GM21723 (cell line): ENCODE measurements around the gene DIAPH3.
"Not testable (repeated sequence)": the region's sequence is repeated elsewhere in the genome, so short reads cannot be mapped to it uniquely, and the experiment has no call there.

Experiments
- ATAC-seq: cut with Tn5 transposase; IDR thresholded peaks from one replicate; pipeline ENCODE4 v1.9.1; 2021; ENCODE audit warnings: mild to moderate bottlenecking, moderate library complexity; ENCODE audit not compliant: unreplicated experiment

The DIAPH3 gene

DNA sequence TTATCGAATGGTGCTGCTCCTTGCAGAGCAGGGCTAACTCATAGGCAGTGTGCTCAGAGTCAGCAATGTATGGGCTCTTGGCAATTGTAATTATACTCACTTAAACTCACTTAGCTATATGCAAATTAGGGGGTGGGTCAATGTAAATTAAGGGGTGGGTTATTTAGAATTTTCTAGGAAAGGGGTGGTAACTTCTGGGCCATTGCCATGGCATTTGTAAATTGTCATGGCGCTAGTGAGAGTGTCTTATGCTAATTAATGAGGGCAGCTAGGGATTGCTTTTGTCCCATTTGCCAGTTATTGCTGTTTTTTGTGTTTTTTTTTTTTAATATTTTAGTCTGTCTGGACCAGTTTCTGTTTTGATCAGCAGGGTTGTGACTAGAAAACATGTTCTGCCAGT lies 68.4 kb downstream of the DIAPH3 start:
- ATAC-seq = no peak

DNA sequence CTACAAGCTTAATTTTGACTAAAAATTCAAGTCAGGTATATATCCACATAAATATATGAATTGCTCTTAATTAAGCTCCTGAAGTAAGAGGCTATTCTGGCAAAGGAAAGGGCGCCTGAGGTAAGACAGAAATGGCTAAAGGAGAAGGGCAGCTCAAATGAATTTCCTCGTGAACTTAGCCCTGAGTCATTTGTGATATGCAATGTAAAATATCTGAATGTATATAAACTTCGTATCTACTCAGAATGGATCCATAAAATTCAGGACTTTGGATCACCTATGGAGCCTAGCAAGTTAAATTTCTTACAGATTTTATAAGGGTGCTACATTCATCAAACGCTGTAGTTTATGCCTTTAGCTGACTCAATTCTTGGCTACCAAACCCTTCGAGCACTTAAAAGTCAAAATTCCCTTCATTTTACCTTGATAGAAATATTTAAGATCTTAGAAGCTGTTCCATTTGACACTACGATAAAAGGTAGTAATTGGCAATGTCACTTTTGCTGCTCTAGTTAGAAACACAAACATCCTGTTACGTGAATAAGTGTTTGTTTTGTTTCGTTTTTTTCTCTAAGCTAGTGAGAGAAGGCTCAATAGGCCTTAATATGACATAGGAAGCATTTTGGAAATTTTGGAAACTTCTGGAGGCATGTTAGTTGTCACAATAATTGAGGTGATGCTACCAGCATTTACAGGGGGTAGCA lies 69.2 kb downstream of the DIAPH3 start:
- no peak for ATAC-seq

DNA sequence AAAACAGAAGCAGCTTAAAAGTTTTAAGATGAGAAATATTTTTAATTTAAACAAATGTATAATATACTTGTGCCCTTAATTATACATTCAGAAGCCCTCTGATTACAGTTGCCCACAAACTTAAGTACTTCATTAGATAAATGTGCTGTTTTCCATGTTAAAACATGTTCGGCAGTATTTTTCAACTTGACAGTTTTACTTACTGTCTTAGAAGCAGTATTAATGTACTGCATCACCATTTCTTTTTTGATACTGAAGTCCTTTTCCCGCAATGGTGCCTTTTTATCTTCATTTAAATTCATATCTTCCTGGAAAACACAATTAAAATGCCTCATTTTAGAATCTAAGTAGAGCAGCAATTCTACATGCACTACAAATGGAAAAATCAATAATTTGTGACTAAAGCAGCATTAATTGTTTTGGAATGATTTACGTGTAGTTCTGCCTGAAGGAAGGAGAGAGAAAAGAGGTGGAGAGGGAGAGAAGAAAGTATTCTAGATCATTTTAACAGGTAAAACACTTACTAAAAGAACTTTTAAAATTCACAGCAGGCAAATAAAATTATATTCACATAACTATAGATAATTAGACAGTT lies 70.2 kb downstream of the DIAPH3 start:
- ATAC-seq = no peak

DNA sequence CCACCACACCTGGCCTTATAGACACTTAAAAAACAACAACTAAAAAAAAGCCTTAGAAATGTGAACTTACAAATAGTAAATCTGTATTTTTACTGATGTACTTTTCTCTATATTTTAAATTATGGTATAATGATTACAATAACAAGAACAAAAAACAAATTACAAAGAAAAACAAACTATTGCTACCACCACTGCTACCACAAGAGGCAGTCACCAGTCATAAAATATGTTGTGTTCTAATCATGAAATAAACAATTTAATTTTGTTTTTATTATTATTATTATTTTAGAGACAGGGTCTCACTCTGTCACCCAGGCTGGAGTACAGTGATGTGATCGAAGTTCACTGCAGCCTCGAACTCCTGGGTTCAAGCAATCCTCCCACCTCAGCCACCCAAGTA lies 72.2 kb downstream of the DIAPH3 start:
- no peak for ATAC-seq

DNA sequence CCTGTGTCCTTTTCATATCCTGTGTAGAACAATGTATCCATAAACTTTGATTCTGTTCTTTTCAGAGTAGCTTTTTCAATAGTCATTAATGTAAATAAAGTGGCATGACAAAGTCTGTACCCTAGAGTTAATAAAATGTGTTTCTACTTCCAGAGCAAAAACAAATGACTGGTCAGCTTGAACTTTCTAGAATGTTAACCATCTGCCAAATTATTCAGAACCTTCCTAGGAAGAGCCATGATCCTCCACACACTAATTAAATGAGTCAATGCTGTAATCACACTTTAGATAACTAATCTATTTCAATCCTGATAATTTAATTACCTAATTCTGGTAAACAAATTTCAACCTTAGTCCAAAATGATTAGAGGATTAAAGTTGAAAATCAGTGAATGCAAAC lies 73.2 kb downstream of the DIAPH3 start:
- ATAC-seq = no peak

DNA sequence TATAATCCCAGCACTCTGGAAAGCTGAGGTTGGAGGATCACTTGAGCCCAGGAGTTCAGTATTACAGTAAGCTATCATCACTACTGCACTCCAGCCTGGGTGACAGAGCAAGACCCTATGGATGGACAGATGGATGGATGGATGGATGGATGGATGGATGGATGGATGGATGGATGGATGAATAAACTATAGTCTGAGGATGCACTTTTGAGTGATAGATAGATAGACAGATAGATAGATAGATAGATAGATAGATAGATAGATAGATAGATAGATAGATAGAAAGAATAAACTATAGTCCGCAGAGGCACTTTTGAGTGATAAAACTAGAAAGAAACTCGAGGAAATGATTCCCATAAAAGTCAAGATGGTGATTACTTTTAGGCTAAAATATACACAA lies 79.9 kb downstream of the DIAPH3 start:
- ATAC-seq = not testable (repeated sequence)

DNA sequence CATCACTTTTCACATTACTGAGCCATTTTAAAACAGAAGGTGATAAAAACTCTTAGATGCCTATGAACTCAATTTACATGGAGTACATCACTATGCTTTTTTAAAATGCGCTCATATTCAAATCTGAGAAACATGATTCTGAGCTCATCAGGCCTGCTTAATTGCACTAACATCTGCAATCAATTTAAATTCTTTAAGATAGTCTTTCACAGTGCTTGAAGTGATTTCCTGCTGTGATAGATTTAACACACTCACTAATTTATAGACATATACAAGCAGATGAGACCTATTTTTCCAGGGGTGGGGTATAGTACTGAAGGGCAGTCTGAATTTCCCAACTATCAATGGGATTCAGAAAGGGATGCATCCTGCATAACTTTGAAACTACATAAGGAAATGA lies 82.9 kb downstream of the DIAPH3 start:
- ATAC-seq = no peak

DNA sequence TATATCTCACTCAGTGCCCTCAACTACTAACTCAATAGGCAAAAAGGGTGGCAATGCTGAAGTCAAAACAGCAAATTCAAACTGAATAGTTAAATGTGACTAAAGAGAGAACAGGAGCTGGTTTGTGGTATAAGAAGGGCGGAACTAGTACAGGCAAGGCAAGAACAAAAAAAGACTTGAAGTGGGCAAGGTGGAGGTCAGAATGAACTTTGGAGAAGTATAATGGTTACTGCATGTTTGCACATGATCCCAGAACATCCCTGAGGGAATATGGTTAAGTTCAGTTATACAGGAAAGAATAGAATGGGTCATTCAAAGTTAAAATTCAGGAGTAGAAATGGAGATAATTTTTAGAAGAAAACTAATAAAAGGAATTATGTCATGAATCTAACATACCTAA lies 85.5 kb downstream of the DIAPH3 start:
- no peak for ATAC-seq

DNA sequence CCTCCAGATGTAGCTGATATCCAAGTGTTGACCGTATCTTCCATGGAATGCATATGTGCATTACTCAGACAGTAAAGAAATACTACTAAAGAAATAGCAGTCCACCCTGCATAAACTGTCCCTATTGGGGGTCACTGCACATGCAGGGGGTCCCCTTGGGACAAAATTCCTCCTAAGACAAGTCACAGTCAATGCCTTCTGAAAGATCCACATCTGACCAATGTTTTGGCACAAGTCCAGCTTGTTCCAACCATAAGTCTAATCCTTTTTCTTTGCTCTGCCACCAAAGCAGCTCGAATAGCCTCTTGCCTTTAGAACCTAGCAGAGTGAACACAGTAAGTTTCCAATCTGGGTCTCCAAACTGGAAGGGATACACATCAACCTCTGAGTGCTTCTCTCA lies 87.9 kb downstream of the DIAPH3 start:
- no peak for ATAC-seq

DNA sequence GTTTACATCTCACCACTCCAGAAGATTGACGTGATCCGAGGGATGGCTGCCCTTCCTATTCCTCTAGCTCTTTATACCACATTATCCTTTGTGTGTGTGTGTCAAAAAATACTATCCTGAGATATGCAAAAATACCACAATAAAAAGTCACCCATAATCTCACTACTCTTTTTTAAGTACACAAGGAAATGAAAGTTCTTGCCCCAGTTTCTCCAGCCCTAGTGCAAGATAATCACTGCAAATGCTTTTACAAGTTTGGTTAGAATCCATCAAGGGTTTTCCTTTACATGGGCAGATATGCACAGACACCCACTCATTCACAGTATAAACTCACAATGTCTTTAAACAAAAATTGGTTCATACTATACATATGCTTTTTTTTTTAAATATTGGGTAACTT lies 89.3 kb downstream of the DIAPH3 start:
- ATAC-seq = peak; percentile 73

DNA sequence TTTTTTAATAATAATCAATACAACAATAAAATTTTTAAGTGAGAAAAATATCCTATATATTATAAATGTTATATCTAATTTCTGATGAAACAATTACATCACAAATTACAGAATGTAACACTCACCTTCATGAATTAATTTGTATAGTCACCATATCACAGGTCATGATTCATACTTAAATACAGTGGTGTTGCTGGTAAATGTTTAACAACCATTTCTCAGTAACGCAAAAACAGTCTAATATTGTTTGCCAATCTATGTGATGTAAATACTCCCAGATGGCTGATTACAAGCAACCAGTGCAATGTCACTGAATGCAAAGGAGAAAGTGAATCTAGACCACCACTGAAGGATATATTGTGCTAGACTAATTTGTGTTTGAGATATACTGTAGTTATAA lies 97.5 kb downstream of the DIAPH3 start:
- no peak for ATAC-seq

DNA sequence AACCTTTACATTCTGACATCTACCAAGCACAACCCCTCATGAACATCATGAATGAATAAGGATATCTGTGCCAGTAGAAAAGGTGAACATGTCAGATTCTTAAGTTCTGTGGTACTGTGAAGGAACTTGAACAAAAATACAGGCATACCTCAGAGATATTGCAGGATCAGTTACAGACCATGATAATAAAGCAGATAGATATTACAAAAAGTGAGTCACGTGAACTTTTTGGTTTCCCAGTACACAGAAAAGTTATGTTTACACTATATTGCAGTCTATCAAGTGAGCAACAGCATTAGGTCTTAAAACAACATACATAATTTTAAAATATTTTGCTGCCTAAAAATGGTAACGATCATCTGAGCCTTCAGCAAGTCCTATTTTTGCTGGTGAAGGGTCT lies 101.2 kb downstream of the DIAPH3 start:
- ATAC-seq = no peak

DNA sequence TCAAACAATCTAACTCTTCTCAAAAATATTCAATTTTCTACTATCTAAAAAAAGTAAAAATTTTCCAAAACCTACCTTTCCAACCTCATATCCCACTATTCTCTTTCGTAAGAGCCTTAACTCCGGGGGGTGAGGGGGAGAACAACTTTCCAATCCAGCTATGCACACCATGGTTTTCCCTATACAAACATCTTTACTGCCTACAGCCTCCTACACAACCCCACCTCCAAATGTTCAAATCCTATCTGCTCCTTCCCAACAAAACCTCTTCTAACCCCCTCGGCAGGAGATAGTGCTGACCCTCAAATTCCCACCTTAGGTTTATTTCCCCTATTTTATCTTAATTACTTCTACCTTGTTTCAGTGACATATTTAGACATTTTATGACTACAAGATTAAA lies 102.0 kb downstream of the DIAPH3 start:
- ATAC-seq = no peak

DNA sequence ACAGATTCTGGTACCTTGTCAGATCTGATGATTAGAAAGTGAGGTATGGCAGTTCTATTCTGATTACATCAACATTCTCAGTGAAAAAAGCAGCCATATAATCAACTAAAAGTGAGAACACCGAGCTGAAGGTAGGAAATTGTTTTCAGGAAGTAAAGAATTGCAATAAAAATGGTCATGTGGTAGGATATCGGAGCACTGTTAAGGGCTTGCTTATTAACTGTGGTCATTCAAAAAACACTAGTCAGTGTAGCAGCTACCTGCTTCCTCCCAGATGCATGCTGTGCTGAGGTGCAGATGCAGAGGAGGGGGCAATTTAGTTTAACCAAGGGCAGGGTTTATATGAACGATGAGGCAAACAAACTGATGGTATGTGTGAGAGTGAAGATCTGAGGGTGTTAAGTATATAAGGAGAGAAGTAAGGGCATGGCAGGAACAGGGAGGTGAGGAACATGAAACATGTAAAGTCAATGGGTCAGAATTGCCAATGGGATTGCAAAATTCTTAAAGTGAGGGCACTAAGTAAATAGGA lies 111.9 kb downstream of the DIAPH3 start:
- no peak for ATAC-seq

DNA sequence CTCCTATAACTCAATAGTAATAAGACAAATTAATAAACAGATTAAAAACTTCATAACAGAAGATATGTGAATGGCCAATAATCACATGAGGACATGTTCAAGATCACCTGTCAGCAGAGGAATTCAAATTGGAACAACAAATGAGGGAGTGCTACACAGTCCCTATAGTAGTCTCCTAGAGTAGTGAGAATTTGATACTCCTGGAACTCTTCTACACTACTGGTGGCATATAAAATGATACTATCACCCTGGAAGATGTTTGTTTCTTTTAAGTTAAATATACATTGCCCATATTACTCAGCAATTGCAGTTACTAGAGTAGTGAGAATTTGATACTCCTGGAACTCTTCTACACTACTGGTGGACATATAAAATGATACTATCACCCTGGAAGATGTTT lies 115.4 kb downstream of the DIAPH3 start:
- not testable (repeated sequence) for ATAC-seq

DNA sequence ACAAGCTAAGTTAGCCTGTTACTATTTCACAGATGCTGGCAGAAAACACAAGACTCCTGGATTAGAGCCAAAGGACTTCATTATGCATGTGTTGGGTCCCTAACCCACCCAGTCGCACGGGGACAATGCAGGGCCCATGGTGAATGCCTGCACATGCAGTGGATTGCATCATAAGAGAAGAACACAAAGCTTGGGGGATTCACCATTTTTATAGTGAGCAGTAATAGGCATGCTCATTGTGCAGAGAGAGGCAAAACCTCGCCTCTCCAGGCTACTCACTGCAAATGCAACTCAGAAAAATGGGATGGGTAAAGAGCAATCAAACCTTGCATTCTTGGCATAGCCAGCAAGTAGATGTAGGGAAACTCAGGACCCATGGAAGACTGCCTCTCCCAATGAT lies 115.8 kb downstream of the DIAPH3 start:
- no peak for ATAC-seq

DNA sequence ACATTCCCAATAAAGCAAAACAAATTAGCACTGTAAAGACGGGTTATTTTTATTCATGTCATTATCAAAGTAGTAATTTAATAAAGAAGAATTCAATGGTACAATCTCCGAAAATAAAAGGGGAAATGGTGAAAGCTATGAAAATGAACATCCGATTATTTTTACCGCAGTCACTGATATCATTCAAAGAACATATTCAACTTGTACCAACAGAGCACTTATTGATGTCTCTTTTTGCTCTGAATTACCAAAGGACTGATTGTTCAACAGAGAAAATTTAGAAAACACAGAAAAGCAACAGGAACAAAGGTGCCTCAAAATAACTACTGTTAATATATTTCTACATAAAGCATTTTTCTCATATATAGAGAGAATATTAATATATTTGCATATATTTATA lies 119.4 kb downstream of the DIAPH3 start:
- ATAC-seq = no peak

DNA sequence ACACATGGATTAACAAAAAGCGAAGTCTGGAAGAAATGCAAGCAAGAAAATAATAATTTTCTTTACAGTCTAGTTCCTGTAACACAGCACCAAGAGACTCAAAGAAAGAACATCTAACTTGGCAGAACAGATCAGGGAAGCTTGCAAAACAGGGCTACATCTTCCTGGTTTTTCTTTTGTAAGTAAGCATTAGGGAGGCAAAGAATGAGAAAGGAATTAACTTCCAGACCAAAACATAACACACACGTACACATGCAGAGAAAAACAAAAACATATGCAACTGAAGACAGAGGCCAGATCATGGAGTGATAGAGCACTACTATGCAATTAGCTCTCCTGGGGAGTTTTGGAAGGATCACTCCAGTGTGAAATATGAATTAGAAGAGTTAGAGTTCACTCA lies 120.5 kb downstream of the DIAPH3 start:
- no peak for ATAC-seq

DNA sequence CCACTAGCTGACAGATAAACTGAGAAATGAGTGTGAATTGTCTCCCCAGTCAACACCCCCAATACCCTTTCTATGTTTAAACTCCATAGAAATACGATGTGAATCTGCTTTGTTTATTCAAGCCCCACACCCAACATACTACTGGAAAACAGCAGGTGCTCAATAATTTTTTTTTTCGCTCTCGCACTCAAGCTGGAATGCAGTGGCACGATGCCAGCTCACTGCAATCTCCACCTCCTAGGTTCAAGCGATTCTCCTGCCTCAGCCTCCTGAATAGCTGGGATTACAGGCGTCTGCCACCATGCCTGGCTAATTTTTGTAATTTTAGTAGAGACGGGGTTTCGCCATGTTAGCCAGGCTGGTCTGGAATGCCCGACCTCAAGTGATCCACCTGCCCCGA lies 123.1 kb downstream of the DIAPH3 start:
- not testable (repeated sequence) for ATAC-seq

DNA sequence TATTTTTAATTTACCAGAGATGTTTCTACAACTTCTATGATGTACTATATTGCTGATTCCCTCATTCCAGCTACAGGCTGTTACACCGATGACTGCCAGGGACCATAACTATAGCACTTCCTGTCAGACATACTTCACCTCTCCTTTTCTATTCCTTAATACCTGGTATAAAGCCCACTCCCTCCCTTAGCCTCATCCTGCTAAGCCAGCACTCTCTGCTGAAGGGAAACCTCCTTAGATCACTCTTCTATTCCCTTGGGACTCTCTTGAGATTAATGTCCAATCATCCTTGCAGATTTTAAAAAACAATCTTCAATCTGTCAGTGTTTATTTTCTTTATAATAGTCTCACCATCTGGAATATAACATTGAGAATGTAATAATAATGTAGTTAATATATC lies 127.9 kb downstream of the DIAPH3 start:
- no peak for ATAC-seq

DNA sequence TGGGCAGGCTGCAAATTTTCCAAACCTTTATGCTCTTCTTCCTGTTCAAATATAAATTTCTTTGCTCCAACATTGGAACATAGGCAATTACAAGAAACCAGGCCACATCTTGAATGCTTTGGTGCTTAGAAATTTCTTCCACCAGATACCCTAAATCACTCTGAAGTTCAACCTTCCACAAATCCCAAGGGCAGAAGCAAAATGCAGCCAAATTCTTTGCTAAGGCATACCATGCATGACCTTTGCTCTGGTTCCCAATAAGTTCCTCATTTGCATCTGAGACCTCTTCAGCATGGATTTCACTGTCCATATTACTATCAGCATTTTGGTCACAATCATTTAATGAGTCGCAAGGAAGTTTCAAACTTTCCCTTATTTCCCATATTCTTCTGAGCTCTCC lies 130.9 kb downstream of the DIAPH3 start:
- no peak for ATAC-seq

DNA sequence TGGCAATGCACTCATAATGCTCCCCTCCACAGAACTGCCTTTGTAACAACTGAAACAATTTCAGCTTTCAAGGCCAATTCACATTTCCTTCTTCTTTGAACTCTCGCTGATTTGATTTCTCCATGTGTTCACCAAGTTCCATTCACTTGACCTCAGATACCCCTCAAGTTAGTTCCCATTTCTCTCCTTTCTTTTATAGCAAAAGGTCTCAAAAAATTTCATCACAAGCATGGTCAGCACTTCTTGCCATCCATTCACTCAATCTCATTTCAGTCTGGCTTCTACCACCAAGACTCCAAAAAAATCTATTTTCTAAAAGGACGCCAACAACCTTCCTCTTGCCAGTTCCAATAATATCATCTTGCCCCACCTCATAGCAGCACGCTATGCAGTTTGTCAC lies 135.7 kb downstream of the DIAPH3 start:
- ATAC-seq = no peak

DNA sequence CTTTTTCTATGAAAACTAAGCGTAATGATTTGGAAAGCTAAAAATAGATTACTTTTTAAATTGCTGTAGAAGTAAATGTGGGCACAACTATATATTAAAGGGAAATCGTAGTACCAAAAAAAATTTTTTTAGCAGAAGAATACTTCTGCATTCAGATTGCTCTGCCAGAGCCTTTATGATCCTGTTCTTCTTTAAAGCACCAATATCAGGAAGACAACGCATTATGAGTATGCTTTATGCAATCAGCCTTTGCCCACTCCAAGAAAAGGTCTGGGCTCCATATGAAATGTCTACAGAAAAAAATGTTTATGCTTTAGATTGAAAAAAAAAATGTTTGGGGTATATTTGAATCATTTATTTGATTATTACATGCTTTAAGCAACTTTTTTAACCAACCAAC lies 137.4 kb downstream of the DIAPH3 start:
- ATAC-seq = no peak
